Transverse colon (tissue), 4 donors: Measurements from ENCODE around the gene LEMD3. TPM values are rescaled to one million over a fixed set of nuclear protein-coding genes. Genes with fewer than 3 reads are reported as not detected.

ENCODE experiments used
- DNase-seq: peaks from one replicate; pipeline ENCODE4 v3.0.0-alpha.2; 2019
- H3K27ac ChIP-seq, 4 donors: fragments of 200-600 bp; sonication (generic); 2 replicates each; pipeline ENCODE4 v1.5.1; 2016 to 2018; ENCODE audit warnings: inconsistent platforms in 4 of 4
- H3K27me3 ChIP-seq: fragments of 200-600 bp; sonication (generic); 2 replicates; pipeline ENCODE4 v1.5.1; 2017; ENCODE audit warnings: inconsistent platforms
- H3K36me3 ChIP-seq, 4 donors: fragments of 200-600 bp; sonication (generic); 2 replicates each; pipeline ENCODE4 v1.5.1; 2017 to 2019; ENCODE audit warnings: inconsistent platforms in 4 of 4
- H3K4me1 ChIP-seq, 4 donors: fragments of 200-600 bp; sonication (generic); 2 replicates each; pipeline ENCODE4 v1.5.1; 2017 to 2020; ENCODE audit warnings: inconsistent platforms in 4 of 4
- H3K4me3 ChIP-seq, 4 donors: fragments of 200-600 bp; sonication (generic); 1 replicate in 1 of 4; 2 replicates in 3 of 4; pipeline versions ENCODE4 v1.5.1 to v1.6.1; 2017 to 2019; ENCODE audit warnings: inconsistent platforms in 4 of 4
- H3K9me3 ChIP-seq, 2 donors: fragments of 200-600 bp; sonication (generic); 2 replicates each; pipeline ENCODE4 v1.5.1; 2017 to 2019; ENCODE audit warnings: inconsistent platforms in 2 of 2
- EP300 ChIP-seq: sonication (generic); formaldehyde crosslinking; IDR thresholded peaks from one replicate; pipeline ENCODE4 v1.6.1; 2017; ENCODE audit warnings: antibody characterized with exemption, low read depth
- POLR2A ChIP-seq: fragments of 450-650 bp; IDR thresholded peaks from one replicate; pipeline ENCODE4 v1.6.1; 2016; ENCODE audit warnings: antibody characterized with exemption, mild to moderate bottlenecking, moderate library complexity
- POLR2AphosphoS5 ChIP-seq, 3 donors: sonication (generic); formaldehyde crosslinking; IDR thresholded peaks; one replicate each; pipeline ENCODE4 v1.6.1; 2016; ENCODE audit warnings: antibody characterized with exemption in 3 of 3
- WGBS, 2 donors: methylation state at CpG; one replicate each; pipeline ENCODE4 v1.1.5; 2018; ENCODE audit warnings: low coverage in 1 of 2; 5-methylcytosine and 5-hydroxymethylcytosine counted together
- in situ Hi-C, 4 donors: fragments of 200-750 bp; cut with MboI; loops; one replicate each; pipeline versions ENCODE4 v1.15.0 to v1.15.1; 2017; ENCODE audit warnings: low sequenced_read_pairs in 3 of 4, low pct_ligation_motif_present in 1 of 4, low pct_unique_long_range_greater_than_20kb in 1 of 4
- intact Hi-C: fragments of 100-400 bp; cut with DNase I; formaldehyde crosslinking; loops from one replicate; pipeline ENCODE4 v1.15.1; 2023; ENCODE audit warnings: low total_unique reads
- total RNA-seq, 4 donors: library from RNA; depleted of rRNA; stranded (reverse); fragments of >200 nt; gene quantifications; one replicate each; pipeline ENCODE4 v1.1.0, GENCODE V29; 2016
- TF ChIP-seq, protein P1 (sequence below), 5 experiments: fragments of 200-600 bp in 3 of 5; fragments of 450-650 bp in 2 of 5; sonication (generic) in 3 of 5; IDR thresholded peaks; 1 replicate in 2 of 5; 2 replicates in 3 of 5; pipeline ENCODE4 v1.5.1; 2016 to 2017; ENCODE audit warnings: antibody characterized with exemption in 5 of 5, inconsistent platforms in 3 of 5, mild to moderate bottlenecking in 2 of 5, moderate library complexity in 1 of 5

Gene LEMD3
- total RNA-seq, 4 donors from 2014 or later, result 45.2 to 159 (median 63.0) TPM

- no peaks in the 10 kb centered on the region for H3K27me3 ChIP-seq
- H3K36me3 ChIP-seq, result no peaks in the 10 kb centered on the region
- intact Hi-C loops (no loop called here), in situ Hi-C loops (no loop called here)
- DNase-seq, result no peak
- no peak overlapping the region for H3K27ac ChIP-seq
- no peaks in the 10 kb centered on the region for H3K9me3 ChIP-seq
- H3K4me3 ChIP-seq, result no peak overlapping the region
- TF ChIP-seq POLR2A, result no peak
- TF ChIP-seq, protein P1, sequence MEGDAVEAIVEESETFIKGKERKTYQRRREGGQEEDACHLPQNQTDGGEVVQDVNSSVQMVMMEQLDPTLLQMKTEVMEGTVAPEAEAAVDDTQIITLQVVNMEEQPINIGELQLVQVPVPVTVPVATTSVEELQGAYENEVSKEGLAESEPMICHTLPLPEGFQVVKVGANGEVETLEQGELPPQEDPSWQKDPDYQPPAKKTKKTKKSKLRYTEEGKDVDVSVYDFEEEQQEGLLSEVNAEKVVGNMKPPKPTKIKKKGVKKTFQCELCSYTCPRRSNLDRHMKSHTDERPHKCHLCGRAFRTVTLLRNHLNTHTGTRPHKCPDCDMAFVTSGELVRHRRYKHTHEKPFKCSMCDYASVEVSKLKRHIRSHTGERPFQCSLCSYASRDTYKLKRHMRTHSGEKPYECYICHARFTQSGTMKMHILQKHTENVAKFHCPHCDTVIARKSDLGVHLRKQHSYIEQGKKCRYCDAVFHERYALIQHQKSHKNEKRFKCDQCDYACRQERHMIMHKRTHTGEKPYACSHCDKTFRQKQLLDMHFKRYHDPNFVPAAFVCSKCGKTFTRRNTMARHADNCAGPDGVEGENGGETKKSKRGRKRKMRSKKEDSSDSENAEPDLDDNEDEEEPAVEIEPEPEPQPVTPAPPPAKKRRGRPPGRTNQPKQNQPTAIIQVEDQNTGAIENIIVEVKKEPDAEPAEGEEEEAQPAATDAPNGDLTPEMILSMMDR (IDR thresholded peaks at IDR 0.05), result no peak
- TF ChIP-seq EP300, result no peak
- no peak for TF ChIP-seq POLR2AphosphoS5 (IDR thresholded peaks at IDR 0.05)
- H3K4me1 ChIP-seq, result peaks cover 0 to 27% (median 7%) of the 10 kb centered on the region in 4 donors
- WGBS, 2 donors, result 69 to 91% methylated on average over 2 of the region's 2 CpGs
Measured at GRCh38 chr12:65208125-65208524, 38.7 kb downstream of the LEMD3 start.

- TF ChIP-seq, protein P1 (IDR thresholded peaks at IDR 0.05), result no peak
- no peak for TF ChIP-seq POLR2AphosphoS5 (IDR thresholded peaks at IDR 0.05)
- WGBS, 2 donors, result 57 to 72% methylated on average over 3 of the region's 3 CpGs
- Histone ChIP-seq H3K4me3 (no peak overlapping the region), H3K27me3 (no peaks in the 10 kb centered on the region), H3K36me3 (no peaks in the 10 kb centered on the region), H3K9me3 (no peaks in the 10 kb centered on the region), H3K4me1 (peaks cover 0 to 27% (median 7%) of the 10 kb centered on the region in 4 donors), H3K27ac (no peak overlapping the region)
- DNase-seq, result no peak
- intact Hi-C loops, result no loop called here
- in situ Hi-C loops, result no loop called here
Measured at GRCh38 chr12:65208964-65209654, 39.7 kb downstream of the LEMD3 start.

GRCh38 chr12:65209655-65210043 is 40.3 kb downstream of the LEMD3 start:
- Histone ChIP-seq H3K9me3 (no peaks in the 10 kb centered on the region), H3K27me3 (no peaks in the 10 kb centered on the region), H3K36me3 (no peaks in the 10 kb centered on the region), H3K4me1 (peaks cover 0 to 27% (median 7%) of the 10 kb centered on the region in 4 donors), H3K4me3 (no peak overlapping the region), H3K27ac (no peak overlapping the region)
- in situ Hi-C loops, result no loop called here
- TF ChIP-seq EP300 (no peak), POLR2AphosphoS5 (IDR thresholded peaks at IDR 0.05) (no peak), POLR2A (no peak)
- TF ChIP-seq, protein P1 (IDR thresholded peaks at IDR 0.05), result no peak
- no peak for DNase-seq
- 32 to 33% methylated on average over 2 of the region's 2 CpGs for WGBS, 2 donors
- intact Hi-C loops, result no loop called here

- intact Hi-C loops, result no loop called here
- no peaks in the 10 kb centered on the region for H3K27me3 ChIP-seq
- peaks cover 13 to 18% of the 10 kb centered on the region in 2 donors for H3K9me3 ChIP-seq
- in situ Hi-C loops, result no loop called here
- peaks cover 0 to 7% (median 3%) of the 10 kb centered on the region in 4 donors for H3K4me1 ChIP-seq
- no peak overlapping the region for H3K27ac ChIP-seq
- no peak for DNase-seq
- TF ChIP-seq, protein P1 (IDR thresholded peaks at IDR 0.05), result no peak
- TF ChIP-seq EP300, result no peak
- TF ChIP-seq POLR2AphosphoS5 (IDR thresholded peaks at IDR 0.05), result no peak
- H3K4me3 ChIP-seq, result no peak overlapping the region
- H3K36me3 ChIP-seq, result peaks cover 0 to 32% (median 16%) of the 10 kb centered on the region in 4 donors
Measured at GRCh38 chr12:65217086-65217485, 47.7 kb downstream of the LEMD3 start.
